Erythroblast (primary cell): ENCODE data around the gene MYO10.

ENCODE experiments used
- GATA1 ChIP-seq: IDR thresholded peaks from 2 replicates; pipeline ENCODE4 v1.6.1; 2011; ENCODE audit warnings: low read depth, mild to moderate bottlenecking, control low read depth, low read length, moderate library complexity
- POLR2A ChIP-seq: IDR thresholded peaks from 2 replicates; pipeline ENCODE4 v1.6.1; 2011; ENCODE audit warnings: mild to moderate bottlenecking, low read length

DNA sequence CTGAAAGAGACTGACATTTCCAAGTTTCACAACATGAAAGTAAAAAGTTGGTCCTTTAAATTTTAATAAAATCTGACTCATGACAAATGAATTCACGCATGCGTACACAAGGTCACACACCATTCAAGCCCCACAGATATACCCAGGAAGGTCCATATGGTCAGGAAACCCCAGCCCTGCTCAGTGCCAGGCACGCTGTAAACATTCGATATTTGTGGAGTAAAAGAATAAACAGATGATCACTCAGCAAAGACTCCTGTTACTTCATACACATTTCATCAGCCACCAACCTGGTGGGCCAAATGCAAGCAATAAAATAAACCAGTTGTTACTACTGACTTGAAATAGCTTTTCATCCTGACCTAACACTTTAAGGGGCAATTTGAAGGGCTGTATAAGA lies 161.3 kb downstream of the MYO10 start:
- TF ChIP-seq POLR2A: no peak
- no peak for TF ChIP-seq GATA1
